ENCODE results near the gene FCN1. TPM values are rescaled to one million over a fixed set of nuclear protein-coding genes. Genes with fewer than 3 reads are reported as not detected.
A peak's percentile ranks its signal among the peaks of the same experiment; 100 is the strongest.
"Not testable (repeated sequence)": the region's sequence is repeated elsewhere in the genome, so short reads cannot be mapped to it uniquely, and the experiment has no call there.

The FCN1 gene
- total RNA-seq: 4.0 TPM
- long read RNA-seq, partial matches to known transcripts: 0 of 5 reads
- long read RNA-seq, other reads (novel, unspliced or antisense): 2 of 5 reads

DNA sequence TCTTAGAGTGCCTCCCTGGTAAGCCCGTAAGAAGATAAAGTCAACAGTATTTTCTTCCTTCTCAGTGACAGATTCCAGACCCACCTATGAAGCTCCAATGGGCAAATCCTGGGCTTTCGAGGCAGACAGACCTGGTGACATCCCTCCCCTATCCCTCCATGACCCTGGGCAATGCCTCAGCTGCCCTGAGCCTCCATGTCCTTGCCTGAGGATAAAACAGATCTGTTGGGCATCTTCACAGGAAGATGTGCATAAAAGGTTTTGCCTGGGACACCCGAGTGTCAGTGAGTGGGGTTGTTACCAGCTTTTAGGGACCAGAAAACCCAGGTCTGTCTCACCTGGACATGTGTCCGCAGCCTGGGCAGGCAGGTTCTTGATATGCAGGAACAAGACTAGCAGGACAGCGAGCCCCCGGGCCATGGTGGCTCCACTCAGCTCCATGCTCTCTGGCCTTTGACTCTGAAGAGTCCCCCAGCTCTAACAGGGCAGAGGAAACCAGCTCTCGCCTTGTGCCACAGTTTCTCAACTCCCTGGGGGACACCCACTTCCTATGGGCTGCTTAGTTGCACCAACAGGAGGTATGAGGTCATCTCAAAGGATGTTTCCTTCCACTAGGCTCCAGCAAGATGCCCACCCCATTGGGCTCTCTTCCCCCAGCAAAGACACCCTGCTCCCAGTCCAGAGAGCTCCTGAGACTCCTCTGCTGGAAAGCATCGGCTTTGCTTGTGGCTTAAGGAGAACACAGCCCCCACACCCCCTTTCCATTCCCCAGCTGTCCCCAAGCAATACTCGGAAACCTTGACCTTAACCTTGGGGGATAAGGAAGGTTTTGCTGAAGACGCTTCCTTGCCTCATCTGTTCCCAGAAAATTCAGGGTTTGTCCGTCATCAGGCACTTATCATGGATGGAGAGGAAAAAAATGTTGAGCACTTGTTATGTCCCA lies at the start of gene FCN1:
Gene FCN1 (minus strand): TSS at position 482 of the 943 bp plus-strand sequence. CDS start 41 bp downstream, at position 441.
- DNase-seq (peak; percentile 51), ATAC-seq (ENCODE audit: poor library complexity) (peak; percentile 43)
- intact Hi-C loops (cut with DNase I): no loop called here

DNA sequence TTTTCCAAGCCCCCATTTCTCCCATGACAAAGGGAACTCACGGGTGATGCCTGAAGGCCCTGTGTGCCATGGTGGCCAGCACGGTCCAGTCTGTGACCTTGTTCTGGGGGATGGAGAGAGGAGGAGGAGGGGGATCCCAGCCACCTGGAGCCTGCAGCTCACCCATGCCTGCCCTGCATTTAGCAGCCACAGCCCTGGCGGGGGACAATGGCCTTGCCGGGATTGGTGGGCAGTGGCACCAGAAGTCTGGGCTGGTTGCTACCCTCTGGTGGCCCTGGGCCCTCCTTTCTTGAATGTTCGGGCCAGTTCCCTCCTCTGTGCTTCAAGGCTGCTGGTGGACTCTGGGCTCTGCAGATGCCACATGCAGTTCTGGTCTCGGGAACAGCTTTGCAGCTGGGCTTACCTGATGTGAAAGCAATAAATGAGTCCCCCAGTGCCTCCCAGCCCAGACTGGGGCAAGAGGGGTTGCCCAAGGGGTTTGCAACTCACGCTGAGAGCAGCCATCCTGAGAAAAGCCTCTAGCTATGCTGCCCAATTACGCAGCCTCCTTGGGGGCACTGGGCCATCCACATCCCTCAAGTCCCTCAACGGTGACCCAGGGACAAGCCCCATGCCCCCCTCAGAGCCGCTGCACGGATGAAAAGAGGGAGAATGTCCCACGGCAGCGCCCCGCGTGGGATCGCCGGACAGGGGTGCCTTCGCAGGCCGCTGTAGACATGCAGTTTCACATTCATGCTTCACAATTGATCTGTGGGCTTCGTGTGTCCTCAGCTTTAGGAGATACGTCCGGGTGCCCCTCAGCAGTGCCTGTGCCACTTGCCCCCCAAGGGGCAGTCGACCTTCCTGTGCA lies 49.2 kb upstream of the FCN1 start:
- ATAC-seq (ENCODE audit: poor library complexity) (no peak), DNase-seq (peak; percentile 40)
- intact Hi-C loops (cut with DNase I): no loop called here

DNA sequence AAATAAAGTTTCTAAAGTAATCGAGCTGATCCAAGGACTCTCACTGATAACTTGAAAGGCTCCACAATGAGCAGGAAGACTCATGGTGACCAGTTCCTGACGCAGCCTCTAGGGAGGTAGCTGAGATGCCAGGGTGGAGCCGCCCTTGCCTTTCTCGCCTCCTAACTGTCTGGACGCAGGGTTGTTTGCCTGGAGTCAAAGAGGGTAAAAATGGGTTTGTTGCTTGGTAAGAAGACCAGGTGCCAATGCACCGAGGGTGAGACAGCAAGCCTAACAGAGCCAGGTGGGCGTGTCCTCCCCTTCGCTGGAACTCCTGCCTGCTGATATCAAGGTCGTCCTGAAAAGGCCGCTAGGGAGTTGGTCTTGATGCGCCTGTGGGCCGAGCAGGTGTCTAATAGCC lies 48.6 kb upstream of the FCN1 start:
- ATAC-seq (ENCODE audit: poor library complexity) (no peak), DNase-seq (no peak)
- intact Hi-C loops (cut with DNase I): no loop called here

DNA sequence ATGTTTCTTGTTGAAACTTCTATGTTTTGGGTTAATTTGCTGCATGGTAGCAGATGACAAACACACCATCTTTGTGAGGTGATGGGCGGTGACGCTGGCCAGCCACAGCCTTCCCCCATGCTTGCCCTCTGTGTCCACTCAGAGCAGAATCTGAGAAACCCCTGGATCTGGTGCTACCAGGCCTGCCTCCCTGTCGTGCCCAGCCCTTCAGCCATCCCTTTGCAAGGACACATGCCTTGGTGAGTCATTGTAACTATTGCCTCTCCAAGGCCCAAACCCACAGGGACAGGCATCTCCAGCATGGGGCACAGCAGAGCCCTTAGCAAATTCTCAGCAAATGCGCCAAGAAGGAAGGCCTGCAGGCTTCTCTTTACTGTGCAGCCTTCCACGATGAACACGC lies 48.1 kb upstream of the FCN1 start:
- no peak for ATAC-seq (ENCODE audit: poor library complexity)
- peak; percentile 24 for DNase-seq
- intact Hi-C loops (cut with DNase I): no loop called here

DNA sequence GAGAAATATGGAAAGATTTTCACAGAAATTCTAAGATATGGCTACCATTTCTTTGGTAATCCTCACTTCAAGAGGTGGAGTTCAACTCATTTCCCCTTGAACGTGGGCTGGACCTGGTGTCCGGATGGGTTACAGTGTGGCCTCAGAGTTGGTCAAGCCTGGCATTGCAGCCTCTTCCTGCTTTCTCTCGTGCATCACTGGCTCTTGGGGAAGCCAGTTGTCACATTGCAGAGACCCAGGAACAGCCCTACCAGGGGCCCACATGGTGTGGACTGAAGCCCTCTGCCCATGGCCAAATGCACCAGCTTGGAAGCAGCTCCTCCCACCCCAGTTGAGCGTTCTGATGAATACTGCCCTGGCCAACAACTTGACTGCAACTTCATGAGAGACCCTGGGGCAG lies 47.7 kb upstream of the FCN1 start:
- no peak for DNase-seq
- intact Hi-C loops (cut with DNase I): no loop called here
- no peak for ATAC-seq (ENCODE audit: poor library complexity)

DNA sequence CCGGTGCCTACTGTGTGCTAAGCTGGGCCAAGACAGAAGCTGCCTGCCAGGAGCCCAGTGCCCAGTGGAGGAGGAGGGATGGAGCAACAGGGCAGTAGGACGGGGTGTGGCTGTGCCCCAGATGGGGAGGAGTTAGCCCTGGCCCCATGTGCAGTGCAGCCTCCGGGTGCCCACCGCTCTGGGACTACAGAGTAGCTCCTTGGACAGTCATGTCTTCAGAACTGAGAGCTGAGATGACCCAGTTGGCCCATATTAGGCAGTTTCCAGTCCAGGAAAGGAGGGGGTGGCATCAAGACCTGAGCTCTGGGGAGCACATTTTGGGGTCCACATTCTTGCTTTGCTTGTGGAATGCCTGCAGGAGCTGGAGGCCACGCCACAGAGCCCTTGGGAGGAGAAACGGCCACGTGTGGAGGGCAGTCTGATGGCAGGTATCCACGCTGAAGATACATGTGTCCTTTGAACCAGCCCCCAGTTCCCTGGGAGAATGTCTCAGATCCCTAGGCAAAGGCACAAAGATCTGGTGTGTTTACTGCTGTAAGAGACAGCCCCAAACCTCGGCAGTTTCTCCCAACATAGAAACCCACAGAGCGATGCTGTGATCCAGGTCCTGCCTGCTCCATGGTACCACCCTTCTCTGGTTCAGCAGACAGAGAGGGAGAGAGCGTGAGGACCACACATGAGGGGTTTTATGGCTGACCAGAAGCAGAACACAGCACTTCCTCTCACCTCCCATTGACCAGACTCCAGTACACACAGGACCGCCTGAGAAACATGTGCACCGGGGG lies 46.8 kb upstream of the FCN1 start:
- ATAC-seq (ENCODE audit: poor library complexity) (no peak), DNase-seq (no peak)
- intact Hi-C loops (cut with DNase I): no loop called here

DNA sequence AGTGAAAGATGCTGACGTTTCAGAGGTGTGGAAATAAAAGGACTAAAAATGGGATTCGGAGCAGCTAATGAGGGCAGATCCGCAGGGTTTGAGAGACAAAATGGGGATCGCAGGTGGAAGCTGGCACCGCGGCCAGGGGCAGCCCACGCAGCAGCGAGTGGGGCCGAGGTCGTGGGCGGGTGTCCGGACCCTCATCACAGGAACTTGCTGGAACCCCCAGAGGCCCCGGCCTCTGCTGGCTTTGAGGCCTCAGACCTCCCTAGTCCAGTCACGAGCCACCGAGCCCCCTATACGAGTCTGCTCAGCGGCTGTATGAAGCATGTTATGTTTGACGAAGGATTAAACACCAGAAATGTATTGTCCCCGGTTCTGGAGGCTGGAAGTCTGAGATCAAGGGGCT lies 45.8 kb upstream of the FCN1 start:
- DNase-seq: no peak
- ATAC-seq (ENCODE audit: poor library complexity): no peak
- intact Hi-C loops (cut with DNase I): no loop called here

DNA sequence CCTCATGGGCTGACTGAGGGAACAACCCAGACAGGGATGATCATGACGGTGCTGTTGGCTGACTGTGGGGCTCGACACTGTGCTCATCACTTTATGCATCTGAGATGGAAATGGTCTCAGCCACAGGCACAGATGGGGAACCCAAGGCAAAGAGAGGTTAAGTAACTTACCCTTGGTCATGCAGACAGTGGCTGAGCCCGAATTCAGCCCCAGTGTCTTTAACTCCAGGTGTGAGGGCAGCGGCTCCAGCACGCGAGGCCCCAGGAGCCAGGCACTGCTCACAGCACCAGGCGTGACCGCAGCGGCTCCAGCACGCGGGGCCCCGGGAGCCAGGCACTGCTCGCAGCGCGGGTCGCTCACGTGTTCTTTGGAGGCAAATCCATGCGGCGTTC lies 45.3 kb upstream of the FCN1 start:
- no peak for DNase-seq
- intact Hi-C loops (cut with DNase I): no loop called here
- ATAC-seq (ENCODE audit: poor library complexity): no peak

DNA sequence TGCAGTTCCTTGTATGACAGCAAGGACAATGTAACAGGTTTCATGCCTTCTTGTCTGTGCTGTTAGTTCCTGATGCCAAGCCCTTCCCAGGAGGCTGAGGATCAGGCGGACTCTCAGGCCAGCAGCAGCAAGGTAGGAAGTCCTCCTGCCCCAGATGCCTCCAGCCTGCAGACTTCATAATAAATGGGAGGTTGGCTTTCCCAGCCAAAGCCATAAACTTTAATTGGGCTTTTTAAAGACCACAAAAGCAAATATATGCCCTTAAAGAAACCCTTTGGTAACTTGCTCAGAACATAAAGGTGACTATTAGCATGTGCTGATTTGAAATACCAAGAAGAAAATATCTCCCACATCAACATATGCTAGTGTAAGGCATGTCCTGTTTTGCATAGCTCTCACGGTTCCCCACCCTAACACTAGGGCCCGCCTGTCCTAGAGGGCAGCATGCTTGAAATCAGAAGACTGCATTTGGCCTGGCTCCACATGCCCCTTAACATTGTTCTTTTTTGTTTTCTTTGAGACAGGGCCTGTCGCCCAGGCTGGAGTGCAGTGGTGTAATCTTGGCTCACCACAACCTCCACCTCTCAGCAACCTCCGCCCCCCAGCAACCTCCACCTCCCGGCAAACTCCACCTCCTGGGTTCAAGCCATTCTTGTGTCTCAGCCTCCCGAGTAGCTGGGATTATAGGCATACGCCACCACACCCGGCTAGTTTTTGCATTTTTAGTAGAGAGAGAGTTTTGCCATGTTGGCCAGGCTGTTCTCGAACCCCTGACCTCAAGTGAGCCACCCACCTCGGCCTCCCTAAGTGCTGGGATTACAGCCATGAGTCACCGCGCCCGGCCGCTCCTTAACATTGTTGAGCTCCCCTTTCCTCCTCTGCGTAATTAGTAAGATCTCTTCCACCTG lies 44.6 kb upstream of the FCN1 start:
- ATAC-seq (ENCODE audit: poor library complexity) (peak; percentile 7), DNase-seq (no peak)
- intact Hi-C loops (cut with DNase I): no loop called here

DNA sequence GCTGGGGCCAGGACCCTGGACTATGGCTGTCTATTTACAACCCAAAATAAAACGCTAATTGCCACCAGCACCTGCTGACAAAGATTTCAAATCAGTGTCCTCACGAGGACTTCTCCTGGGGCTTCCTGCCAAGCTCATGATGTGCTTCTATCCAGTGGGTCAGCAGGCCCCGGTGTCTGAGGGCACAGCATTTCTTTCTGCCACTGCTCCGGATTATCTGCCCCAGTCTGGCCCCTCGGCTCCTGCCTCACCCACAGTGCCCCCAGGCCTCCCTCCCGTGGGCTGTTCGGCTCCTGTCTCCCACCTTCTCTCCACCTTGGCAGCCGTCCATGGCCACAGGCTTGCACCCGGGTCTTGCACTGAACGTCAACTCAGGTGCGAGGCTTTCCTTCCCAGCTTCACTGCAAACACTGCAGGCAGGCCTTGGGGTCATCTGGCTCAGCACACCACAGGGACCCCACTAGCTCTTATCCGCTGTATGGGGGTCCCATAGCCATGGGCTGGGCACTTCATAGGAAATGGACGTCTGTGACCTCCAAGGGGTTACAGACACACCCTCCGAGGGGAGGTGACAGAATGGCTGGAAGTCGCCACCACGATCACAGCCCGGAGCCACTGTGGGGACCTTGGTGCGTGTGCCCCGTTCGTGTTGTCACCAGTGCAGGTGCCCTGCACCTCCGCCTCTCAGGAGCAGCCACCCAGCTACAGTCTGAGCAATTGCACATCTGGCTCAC lies 43.8 kb upstream of the FCN1 start:
- DNase-seq: peak; percentile 51
- ATAC-seq (ENCODE audit: poor library complexity): peak; percentile 73
- intact Hi-C loops (cut with DNase I): no loop called here

DNA sequence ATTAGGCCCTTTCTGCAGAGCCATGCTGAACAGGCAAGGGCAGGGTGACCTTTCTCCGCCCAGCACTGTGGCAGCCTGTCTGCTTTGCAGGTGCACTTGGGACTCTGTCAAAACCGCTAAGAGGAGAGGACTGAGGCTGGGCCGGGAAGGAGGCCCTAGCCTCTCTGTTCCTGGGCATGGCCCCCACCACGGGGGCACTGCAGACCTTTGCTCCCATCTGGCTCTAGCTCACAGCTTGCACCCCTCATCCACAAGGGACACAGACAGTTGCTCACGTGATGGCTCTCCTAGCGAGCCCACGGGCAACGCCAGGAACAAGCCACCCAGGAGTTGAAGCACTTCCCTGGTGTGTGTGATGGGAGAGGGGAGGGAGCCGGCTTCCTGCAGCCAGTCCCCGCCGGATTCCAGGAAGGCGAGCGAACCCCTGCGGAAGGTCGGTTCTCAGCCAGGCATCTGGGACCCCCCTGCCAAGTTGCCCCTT lies 43.0 kb upstream of the FCN1 start:
- DNase-seq (peak; percentile 38), ATAC-seq (ENCODE audit: poor library complexity) (peak; percentile 48)
- intact Hi-C loops (cut with DNase I): no loop called here

DNA sequence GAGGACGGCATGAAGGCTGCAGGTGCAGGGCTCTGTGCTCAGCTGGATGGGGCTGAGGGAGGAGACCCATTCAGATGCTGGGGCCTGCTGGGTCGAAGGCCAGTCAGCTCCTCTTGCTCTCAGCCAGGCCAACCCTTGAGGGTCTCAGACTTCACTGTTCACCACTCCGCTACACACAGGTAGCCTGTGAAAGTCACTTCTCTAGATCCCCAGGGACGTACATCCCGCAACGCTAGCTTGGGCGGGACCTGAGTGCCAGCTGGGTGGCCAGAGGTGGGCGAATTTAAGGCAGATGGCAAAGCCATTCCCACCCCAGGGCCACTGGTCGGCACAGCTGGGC lies 42.2 kb upstream of the FCN1 start:
- no peak for ATAC-seq (ENCODE audit: poor library complexity)
- DNase-seq: peak; percentile 20
- intact Hi-C loops (cut with DNase I): no loop called here

DNA sequence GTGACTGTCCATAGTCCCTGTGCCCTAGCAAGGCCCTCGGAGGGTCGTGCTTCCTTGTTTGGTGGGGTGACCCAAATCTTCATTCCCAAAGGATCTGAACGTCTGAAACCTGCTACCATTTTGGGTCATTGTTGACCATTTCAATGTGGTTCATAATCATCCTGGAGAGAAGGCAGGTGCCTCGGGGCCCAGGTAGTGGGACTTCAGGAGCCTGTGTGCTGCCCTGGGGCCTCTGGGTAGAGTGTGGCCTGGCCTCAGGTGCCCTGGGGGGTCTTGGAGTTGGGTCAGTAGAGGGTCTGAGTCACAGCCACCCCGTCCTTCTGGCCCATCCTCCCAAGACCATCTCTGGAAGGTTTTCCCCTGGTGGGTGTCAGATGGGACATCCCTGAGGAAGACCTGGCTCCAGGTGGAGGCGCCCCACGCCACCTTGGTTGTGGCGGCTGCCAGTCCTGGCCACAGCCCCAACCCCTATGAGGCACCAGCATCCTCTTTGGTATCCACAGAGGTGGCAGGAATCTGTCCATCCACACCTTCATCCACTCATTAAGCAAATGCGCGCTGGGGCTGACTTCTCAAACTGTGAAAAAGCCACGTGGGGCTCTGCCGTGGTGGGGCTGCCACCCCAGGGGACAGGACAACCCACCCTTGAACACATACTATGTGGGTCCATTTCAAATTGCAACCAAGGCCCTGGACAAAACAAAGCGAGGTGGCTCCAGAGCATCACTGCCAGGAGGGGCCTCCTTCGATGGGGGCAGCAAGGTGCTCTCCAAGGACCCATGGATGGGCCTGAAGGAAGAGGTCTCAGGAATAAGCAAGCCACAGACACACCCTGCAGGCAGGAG lies 41.6 kb upstream of the FCN1 start:
- DNase-seq: peak; percentile 13
- intact Hi-C loops (cut with DNase I): no loop called here
- ATAC-seq (ENCODE audit: poor library complexity): no peak

DNA sequence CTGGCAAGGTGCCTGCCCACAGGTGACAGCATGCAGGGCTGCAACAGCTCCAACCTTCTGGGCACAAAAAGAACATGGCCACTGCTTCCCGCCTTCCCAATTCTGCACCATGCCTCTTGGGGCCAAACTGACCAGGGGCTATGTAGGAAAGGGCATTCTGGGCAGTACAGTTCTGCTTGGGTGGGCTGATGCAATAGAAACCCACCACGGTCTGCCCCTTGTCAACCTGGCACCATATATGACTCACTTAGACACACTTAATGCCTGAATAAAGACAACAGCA lies 40.2 kb upstream of the FCN1 start:
- DNase-seq (peak; percentile 17), ATAC-seq (ENCODE audit: poor library complexity) (no peak)
- intact Hi-C loops (cut with DNase I): no loop called here

DNA sequence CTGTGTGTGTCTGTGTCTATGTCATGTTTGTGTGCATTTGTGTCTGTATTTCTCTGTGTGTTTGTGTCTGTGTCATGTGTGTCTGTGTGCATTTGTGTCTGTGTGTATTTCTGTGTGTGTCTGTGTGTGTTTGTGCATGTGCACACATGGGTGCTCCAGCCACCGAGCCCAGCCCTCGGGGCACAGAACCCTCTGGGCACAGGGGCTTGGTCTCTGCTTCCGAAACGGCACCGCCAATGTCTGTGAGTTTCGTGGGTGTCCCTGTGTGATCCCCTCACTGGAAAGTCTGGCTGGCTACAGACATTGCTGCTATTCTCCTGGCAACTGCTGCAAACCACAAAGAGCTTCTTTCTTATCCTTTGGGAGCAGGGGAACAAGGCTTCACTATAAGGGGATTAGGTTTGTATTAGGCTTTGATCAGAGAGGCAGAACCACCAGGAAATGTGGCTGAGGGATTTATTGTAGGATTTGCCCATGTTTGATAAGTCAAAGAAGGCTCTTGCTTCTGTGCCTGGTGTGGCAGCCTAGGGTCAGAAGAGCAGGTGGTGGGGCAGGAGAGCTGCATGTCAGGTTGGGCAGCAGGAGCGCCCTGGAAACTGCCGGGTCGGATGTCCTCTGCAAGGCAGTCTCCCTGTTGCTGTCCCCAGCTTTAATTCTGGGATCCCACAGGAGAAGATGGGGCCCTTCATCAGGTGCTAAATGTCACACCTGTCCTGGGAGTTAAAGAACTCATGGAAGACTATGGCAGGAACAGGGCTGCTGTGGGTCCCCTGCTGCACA lies 39.6 kb upstream of the FCN1 start:
- intact Hi-C loops (cut with DNase I): no loop called here
- DNase-seq: peak; percentile 6
- ATAC-seq (ENCODE audit: poor library complexity): no peak

DNA sequence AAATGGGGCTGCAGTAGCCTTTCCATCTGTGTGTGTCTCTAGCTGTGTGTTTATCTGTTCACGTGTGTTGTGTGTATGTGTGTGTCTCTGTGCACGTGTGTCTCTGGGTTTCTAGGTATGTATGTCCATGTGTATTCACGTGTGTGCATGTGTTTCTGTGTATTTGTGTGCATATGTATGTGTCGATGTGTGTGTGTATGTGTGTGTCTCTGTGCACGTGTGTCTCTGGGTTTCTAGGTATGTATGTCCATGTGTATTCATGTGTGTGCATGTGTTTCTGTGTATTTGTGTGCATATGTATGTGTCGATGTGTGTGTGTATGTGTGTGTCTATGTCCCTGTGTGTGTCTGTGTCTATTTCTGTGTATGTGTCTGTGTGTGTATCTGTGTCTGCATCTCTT lies 38.7 kb upstream of the FCN1 start:
- ATAC-seq (ENCODE audit: poor library complexity); intact Hi-C loops (cut with DNase I); DNase-seq: not testable (repeated sequence)

Measured in Right ventricle myocardium superior (tissue), 1 donor.